Brain microvascular endothelial cell (primary cell): Measurements from ENCODE around the gene SLC41A1.
A peak's percentile ranks its signal among the peaks of the same experiment; 100 is the strongest.

Experiments
- DNase-seq: peaks from one replicate; pipeline ENCODE4 v3.0.0-alpha.2; 2020
- H3K27ac ChIP-seq: fragments of 250-450 bp; sonication (Bioruptor Pico); 2 replicates; pipeline ENCODE4 v1.5.1; 2020; ENCODE audit warnings: mild to moderate bottlenecking, moderate library complexity
- H3K27me3 ChIP-seq: fragments of 250-450 bp; sonication (Bioruptor Pico); replicated peaks from 2 replicates; pipeline ENCODE4 v1.5.1; 2020; ENCODE audit warnings: mild to moderate bottlenecking
- H3K36me3 ChIP-seq: fragments of 250-450 bp; sonication (Bioruptor Pico); replicated peaks from 2 replicates; pipeline ENCODE4 v1.5.1; 2020; ENCODE audit warnings: mild to moderate bottlenecking
- H3K4me3 ChIP-seq: 2 replicates; pipeline ENCODE4 v1.5.1; 2011; ENCODE audit warnings: low read depth, mild to moderate bottlenecking, control low read depth, low read length, moderate library complexity
- in situ Hi-C: cut with HindIII; loops from 2 replicates; pipeline ENCODE4 v1.10.0; 2017; ENCODE audit warnings: low sequenced_read_pairs, low pct_ligation_motif_present
- TF ChIP-seq, protein P1 (sequence below): IDR thresholded peaks from 2 replicates; pipeline ENCODE4 v1.5.1; 2011; ENCODE audit warnings: low read depth, mild to moderate bottlenecking, moderate library complexity, low read length, control low read depth, inconsistent platforms; ENCODE audit errors: missing control alignments

The SLC41A1 gene

DNA sequence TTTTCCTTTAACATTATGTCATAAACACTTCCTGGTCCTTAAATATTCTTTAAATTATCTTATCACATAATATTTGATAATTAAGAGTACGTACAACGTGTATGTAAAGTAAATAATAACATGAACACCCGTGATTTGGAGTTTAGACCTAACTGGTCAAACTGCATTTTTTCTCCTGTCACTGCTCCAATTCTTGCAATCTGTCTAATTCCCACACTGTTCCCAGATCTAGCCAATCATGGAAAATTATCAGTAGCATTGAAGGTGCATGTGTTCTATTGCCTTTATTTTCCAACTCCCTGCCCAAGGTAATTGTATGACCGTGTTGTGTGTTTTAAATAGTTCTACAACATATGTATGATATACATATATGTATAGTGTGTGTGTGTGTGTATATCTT, 39.0 kb upstream of the SLC41A1 start:
- no peak for DNase-seq
- in situ Hi-C loops, result no loop called here
- no peaks in the 10 kb centered on the region for H3K36me3 ChIP-seq
- H3K27ac ChIP-seq, result no peak overlapping the region
- TF ChIP-seq, protein P1, sequence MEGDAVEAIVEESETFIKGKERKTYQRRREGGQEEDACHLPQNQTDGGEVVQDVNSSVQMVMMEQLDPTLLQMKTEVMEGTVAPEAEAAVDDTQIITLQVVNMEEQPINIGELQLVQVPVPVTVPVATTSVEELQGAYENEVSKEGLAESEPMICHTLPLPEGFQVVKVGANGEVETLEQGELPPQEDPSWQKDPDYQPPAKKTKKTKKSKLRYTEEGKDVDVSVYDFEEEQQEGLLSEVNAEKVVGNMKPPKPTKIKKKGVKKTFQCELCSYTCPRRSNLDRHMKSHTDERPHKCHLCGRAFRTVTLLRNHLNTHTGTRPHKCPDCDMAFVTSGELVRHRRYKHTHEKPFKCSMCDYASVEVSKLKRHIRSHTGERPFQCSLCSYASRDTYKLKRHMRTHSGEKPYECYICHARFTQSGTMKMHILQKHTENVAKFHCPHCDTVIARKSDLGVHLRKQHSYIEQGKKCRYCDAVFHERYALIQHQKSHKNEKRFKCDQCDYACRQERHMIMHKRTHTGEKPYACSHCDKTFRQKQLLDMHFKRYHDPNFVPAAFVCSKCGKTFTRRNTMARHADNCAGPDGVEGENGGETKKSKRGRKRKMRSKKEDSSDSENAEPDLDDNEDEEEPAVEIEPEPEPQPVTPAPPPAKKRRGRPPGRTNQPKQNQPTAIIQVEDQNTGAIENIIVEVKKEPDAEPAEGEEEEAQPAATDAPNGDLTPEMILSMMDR, result no peak
- no peaks in the 10 kb centered on the region for H3K27me3 ChIP-seq
- H3K4me3 ChIP-seq, result no peak overlapping the region

DNA sequence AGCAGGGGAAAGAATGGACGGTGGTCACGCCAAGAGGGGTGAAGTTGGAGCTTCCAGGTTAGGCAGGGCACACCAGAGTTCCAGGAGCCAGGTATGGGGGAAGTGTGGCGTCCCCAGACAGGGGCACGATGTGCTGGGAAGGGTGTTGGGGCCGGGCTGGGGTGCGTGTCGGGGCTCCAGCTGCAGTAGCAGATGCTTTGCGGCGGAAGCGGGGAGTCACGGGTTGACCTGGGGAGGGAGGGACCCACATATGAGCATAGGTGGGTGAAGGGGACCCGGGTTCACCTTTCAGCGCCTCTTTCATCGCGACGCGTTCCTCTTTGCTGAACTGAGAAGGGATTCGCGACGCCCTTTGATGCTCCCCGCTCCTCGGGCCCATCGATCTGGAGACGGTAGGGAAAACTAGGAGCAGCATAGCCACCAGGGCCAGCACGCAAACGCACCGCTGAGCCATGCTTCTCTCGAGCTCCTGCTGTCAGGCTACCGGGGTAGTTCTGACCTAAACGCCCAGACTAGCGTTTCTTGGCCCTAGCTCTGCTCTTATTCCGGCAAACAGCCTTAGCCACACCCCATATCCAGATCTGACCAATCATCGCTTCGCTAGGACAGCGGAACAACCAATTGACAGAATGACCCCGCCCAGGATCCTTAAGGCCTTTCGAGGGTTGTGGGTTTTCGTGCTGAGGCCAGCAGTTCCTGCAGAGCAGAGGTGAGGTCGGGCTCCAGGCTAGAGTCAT, 36.8 kb upstream of the SLC41A1 start, which contains the start of gene PM20D1:
Gene PM20D1, minus strand, starts transcription at position 514 of the 737 bp plus-strand sequence. Its CDS starts 60 bp downstream, at position 454.
- no peak within 1 kb of the TSS for H3K27ac ChIP-seq
- peak within 1 kb of the TSS; percentile 35 for H3K4me3 ChIP-seq
- TF ChIP-seq, protein P1, result no peak
- no peaks in the 10 kb centered on the region for H3K27me3 ChIP-seq
- in situ Hi-C loops, result no loop called here
- peak; percentile 54 for DNase-seq
- no peaks in the 10 kb centered on the region for H3K36me3 ChIP-seq

DNA sequence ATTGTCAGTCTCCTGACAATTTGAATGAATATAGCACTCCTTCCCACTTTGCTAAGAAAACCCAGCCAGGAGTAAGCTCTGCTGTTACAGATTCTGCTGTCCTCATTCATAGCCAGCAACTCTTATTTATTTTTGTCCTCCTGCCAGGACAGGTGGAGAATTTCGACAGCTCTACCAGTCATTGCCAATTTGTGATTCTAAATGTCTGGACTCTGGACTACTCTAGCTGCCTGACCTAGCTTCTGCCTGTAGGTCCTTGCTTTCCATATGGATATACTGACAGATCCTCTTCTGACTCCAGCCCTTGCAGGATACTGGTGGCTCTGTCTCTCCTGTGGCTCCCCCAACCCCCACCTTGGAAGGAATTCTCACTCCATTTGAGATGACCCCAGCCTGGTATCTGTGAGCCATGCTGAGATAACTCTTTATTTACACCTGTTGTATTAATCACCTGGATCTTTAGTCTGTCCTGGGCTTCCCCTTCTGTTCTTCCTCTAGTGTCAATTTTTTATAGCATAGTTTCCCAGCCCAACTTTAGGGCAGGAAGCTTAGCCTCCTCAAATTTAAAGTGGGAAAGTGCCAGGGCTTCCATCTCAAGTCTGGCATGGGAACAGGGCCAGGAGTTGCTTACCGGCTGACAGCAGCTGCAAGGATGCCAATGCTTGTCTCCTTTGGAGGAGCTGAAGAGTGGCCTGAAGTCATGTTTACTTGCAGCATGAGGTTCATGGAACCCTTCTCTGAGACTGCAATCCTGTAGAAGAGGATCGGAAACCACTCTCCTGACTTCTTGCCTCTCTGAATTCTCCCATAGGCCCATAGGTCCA, 30.2 kb upstream of the SLC41A1 start:
- Histone ChIP-seq H3K27ac (no peak overlapping the region), H3K27me3 (no peaks in the 10 kb centered on the region), H3K4me3 (no peak overlapping the region), H3K36me3 (no peaks in the 10 kb centered on the region)
- TF ChIP-seq, protein P1, result no peak
- in situ Hi-C loops, result no loop called here
- no peak for DNase-seq

DNA sequence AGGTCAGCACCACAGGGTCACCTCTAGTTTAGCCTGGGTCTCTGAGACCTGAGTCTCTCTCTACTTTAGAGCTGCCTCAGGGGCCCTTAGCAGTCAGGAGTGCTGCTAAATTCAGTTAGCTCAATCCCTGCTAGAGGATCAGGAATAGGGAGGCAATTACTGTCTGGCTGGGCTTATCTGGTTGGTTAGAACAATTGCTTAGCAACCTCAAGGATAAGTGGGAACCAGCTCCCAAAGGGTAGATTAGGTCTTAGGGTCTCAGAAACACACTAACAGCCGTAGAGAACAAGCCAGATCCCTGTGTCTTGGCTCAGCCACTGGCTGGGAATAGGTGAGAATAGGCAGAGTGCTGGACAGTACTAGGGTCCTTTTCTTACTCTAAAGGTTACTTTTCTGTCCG, 29.2 kb upstream of the SLC41A1 start:
- no peak for DNase-seq
- in situ Hi-C loops, result no loop called here
- Histone ChIP-seq H3K27me3 (no peaks in the 10 kb centered on the region), H3K4me3 (no peak overlapping the region), H3K27ac (no peak overlapping the region), H3K36me3 (no peaks in the 10 kb centered on the region)
- TF ChIP-seq, protein P1, result no peak

DNA sequence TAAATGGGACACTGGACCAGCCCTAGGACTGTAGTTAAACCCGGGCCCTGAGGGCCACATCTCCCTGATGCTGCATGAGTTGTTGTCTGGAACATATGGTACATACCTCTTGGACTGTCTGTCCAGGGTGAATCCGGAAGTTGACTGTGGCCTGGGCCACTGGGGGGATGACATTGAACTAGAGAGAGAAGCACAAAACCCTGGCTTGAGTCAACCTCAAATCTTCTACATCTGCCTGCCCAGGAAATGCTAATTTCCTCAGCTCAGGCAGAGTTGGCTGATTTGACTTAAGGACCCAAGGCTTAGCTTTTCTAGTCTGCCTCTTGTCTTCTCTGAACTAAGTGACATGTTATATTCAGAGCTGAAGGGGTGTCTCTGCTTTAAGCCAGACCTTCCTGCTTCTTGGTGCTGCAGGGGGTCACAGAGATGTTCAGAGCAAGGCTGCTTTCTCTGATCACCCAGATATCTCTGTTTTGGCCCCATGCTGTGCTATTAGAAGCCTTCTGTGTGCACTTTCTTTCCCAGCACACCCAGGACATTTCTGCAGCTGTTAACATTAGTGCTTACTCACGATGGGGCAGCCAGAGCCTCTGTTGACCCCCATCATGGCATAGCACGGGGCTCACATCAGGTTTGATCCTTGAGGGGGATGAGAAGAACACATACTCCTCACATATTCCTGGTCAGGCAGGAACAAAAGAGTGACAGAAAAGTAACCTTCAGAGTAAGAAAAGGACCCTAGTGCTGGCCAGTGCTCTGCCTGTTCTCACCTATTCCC, 27.3 kb upstream of the SLC41A1 start:
- DNase-seq, result no peak
- Histone ChIP-seq H3K27ac (no peak overlapping the region), H3K27me3 (no peaks in the 10 kb centered on the region), H3K4me3 (no peak overlapping the region), H3K36me3 (no peaks in the 10 kb centered on the region)
- in situ Hi-C loops, result no loop called here
- TF ChIP-seq, protein P1, result no peak
